ENCODE measurements around the gene CORO1A.
"Not testable (repeated sequence)": the region's sequence is repeated elsewhere in the genome, so short reads cannot be mapped to it uniquely, and the experiment has no call there.

CORO1A gene

DNA sequence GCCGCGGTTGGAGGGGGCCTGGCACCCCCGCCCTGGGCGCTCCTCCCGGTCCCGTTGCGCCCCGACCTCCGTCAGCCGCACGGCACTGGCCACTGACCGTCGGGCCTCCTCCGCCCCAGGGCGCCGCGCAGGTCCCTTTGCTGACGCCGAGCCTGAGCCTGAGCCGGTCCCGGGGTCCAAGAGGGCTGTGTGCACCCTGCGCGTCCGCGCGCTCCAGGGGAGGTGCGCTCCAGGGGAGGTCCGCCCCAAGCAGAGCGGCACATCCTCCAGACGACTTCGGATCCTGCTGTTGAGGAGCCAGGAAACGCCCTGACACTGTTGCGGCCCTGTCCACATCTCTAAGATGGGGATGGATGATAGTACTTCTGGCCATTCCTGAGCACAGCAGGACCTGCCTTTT, 22.9 kb downstream of the CORO1A start:
- not testable (repeated sequence) for H3K4me3 ChIP-seq (ENCODE audit: low read depth, low read length); DNase-seq (ENCODE audit: low read depth)

DNA sequence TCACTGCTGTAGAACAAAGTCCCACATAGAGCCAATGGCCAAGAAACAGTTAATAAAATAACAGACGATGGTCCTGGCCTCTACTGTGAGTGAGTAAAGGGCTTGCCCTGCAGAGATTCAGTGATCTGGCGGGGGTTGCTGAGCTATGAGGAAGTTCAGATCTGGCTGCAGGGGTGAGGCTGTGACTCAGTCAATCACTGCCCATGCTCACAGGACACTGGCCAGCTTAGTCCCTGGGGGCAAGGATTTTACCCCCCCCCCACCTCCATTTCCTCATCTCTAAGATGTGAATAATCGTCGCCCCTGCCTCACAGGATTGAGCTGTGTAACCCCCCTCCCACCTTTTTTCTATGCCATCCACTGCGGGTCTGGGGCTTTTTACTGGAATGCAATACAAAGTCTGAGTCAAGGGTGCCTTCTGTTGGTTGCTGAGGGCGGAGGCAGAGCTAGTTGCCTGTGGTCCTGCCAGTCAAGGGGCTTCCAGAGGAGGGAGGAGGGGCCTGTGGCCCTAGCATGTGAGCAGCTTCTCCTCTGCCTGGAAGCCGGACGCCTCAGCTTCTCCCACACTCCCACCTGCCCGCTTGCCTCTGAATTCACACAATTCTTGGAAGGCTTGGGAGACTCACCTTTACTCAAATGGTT, 23.8 kb downstream of the CORO1A start:
- H3K4me3 ChIP-seq (ENCODE audit: low read depth, low read length); DNase-seq (ENCODE audit: low read depth): not testable (repeated sequence)

DNA sequence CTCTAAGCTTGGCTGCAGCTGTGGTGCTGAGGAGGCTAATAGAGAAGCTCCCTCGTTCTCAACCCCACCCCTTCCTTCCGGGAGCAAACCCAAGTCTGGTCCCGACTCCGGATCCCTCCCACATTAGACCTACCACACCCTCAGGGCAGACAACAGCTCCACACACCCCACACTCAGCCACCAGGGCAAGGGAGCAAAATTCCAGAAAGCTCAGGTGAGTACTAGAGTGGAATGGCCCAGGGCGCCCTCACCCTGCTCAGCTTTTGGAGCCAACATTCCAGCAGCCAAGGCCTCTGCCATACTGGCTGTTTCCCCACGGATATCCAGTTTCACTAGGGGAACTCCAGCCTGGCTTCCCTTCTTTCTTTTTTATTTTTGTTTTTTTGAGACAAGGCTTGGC, 25.6 kb downstream of the CORO1A start:
- DNase-seq (ENCODE audit: low read depth); H3K4me3 ChIP-seq (ENCODE audit: low read depth, low read length): not testable (repeated sequence)

DNA sequence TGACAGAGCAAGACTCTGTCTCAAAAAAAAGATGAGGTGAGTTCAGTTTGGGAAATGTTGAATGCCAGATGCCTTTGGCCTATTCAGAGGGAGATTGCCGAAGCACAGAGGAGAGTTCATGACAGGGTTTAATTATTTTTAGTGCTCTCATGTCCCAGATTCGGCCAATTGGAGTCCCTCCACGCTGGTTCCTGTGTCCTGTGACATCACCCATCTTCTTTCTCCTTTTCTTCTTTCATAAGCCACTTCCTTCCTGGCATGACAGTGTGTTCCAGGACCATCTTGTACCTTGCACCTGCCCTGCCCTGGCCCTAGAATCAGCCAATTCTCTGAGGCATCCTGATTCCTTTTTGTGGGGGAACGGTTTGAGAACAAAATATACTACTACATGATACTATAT, 28.0 kb downstream of the CORO1A start:
- DNase-seq (ENCODE audit: low read depth); H3K4me3 ChIP-seq (ENCODE audit: low read depth, low read length): not testable (repeated sequence)

DNA sequence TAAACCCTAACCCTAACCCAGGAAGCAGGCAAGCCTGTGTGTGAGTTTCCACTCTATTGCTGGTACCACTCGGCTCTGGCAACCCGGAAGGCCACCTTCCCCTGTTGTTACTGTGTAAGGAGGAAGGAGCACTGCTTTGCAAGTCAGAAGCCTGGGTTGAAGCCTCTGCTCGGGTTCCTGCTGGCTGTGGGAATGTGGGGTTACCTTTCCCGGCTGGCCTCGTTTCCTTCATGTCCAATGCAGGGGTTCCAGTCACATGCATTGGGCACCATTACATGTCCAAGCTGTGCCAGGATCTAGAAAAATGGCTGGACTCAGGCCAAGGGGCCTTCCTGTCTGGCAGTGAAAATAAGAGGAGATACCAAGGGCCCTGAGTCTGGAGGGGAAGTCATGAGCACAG, 33.7 kb downstream of the CORO1A start:
- not testable (repeated sequence) for DNase-seq (ENCODE audit: low read depth); H3K4me3 ChIP-seq (ENCODE audit: low read depth, low read length)
